HepG2 (cell line): ENCODE measurements around the gene PALM. TPM values are rescaled to one million over a fixed set of nuclear protein-coding genes. Genes with fewer than 3 reads are reported as not detected.

Experiments
- AGO1 ChIP-seq: fragments of 200-400 bp; formaldehyde crosslinking; IDR thresholded peaks from 2 replicates; pipeline ENCODE4 v1.6.1; 2017; ENCODE audit warnings: mild to moderate bottlenecking, low read depth, low read length, moderate library complexity; ENCODE audit not compliant: poor library complexity, severe bottlenecking
- ATF7-NPFF ChIP-seq: sonication (generic); formaldehyde crosslinking; IDR thresholded peaks from 2 replicates; pipeline ENCODE4 v1.8.1; 2023; ENCODE audit warnings: mild to moderate bottlenecking, low read depth, missing genetic modification reagents, moderate library complexity
- DR1 ChIP-seq: sonication (generic); formaldehyde crosslinking; IDR thresholded peaks from 2 replicates; pipeline ENCODE4 v1.8.0; 2021; ENCODE audit warnings: mild to moderate bottlenecking, missing genetic modification reagents, inconsistent platforms
- ERF ChIP-seq: IDR thresholded peaks from 2 replicates; pipeline ENCODE4 v1.6.1; 2018; ENCODE audit warnings: missing biosample characterization, missing genetic modification reagents
- KDM5B ChIP-seq: sonication (generic); formaldehyde crosslinking; IDR thresholded peaks from 2 replicates; pipeline ENCODE4 v1.4.0; 2020; ENCODE audit warnings: missing genetic modification reagents, mild to moderate bottlenecking, borderline replicate concordance
- KDM6A ChIP-seq: IDR thresholded peaks from 2 replicates; pipeline ENCODE4 v1.6.1; 2016; ENCODE audit warnings: low read depth
- NCOA1 ChIP-seq: sonication (generic); formaldehyde crosslinking; IDR thresholded peaks from 2 replicates; pipeline ENCODE4 v1.9.0; 2021; ENCODE audit warnings: missing genetic modification reagents
- NFE2L1 ChIP-seq: sonication (generic); formaldehyde crosslinking; IDR thresholded peaks from 2 replicates; pipeline ENCODE4 v1.4.0; 2020; ENCODE audit warnings: missing genetic modification reagents, mild to moderate bottlenecking, borderline replicate concordance
- NONO ChIP-seq, 2 experiments: fragments of 450-650 bp in 1 of 2; sonication (generic) in 1 of 2; formaldehyde crosslinking in 1 of 2; IDR thresholded peaks in 1 of 2; conservative IDR thresholded peaks in 1 of 2; 2 replicates each; pipeline versions ENCODE4 v1.6.1 to v1.8.0; 2017 to 2022; ENCODE audit warnings: mild to moderate bottlenecking in 1 of 2, missing genetic modification reagents in 1 of 2, moderate library complexity in 1 of 2
- NRL ChIP-seq: sonication (generic); formaldehyde crosslinking; IDR thresholded peaks from 2 replicates; pipeline ENCODE4 v1.5.0; 2020; ENCODE audit warnings: missing genetic modification reagents, mild to moderate bottlenecking, moderate library complexity, borderline replicate concordance
- PAF1 ChIP-seq: IDR thresholded peaks from 2 replicates; pipeline ENCODE4 v1.6.1; 2016; ENCODE audit warnings: missing genetic modification reagents, missing compliant biosample characterization
- RBM22 ChIP-seq: fragments of 200-400 bp; formaldehyde crosslinking; optimal IDR thresholded peaks from 2 replicates; pipeline ENCODE3; 2017; ENCODE audit warnings: mild to moderate bottlenecking, low read length, moderate library complexity
- SMAD3 ChIP-seq: sonication (generic); formaldehyde crosslinking; IDR thresholded peaks from 2 replicates; pipeline ENCODE4 v1.4.0; 2020; ENCODE audit warnings: missing genetic modification reagents
- ZNF3 ChIP-seq: IDR thresholded peaks from 2 replicates; pipeline ENCODE4 v1.7.0; 2017; ENCODE audit warnings: inconsistent platforms
- polyA plus RNA-seq, 8 experiments: library from polyadenylated mRNA; depleted of rRNA in 3 of 8; stranded (reverse) in 7 of 8; unstranded in 1 of 8; fragments of >200 nt; fragmentation: Illumina TruSeq in 4 of 8; extraction: Trizol in 4 of 8; gene quantifications; 2 replicates each; pipeline versions ENCODE4 v1.2.1 to v1.2.3, GENCODE V29; 2011 to 2016; ENCODE audit warnings: low read depth in 4 of 8, missing spikeins in 1 of 8, mixed read lengths in 1 of 8; ENCODE audit not compliant: insufficient read depth in 1 of 8
- total RNA-seq, 5 experiments: library from RNA; depleted of rRNA; stranded (reverse); fragments of >200 nt; fragmentation: Illumina TruSeq; extraction: Trizol; gene quantifications; 2 replicates each; pipeline ENCODE4 v1.2.3, GENCODE V29; 2016; ENCODE audit warnings: low read depth in 1 of 5
- TF ChIP-seq, protein P1 (sequence below): IDR thresholded peaks from 2 replicates; pipeline ENCODE4 v1.6.1; 2016; ENCODE audit warnings: low read depth, missing genetic modification reagents, missing compliant biosample characterization
- TF ChIP-seq, protein P2 (sequence below): sonication (generic); formaldehyde crosslinking; IDR thresholded peaks from 2 replicates; pipeline ENCODE4 v1.5.0; 2020; ENCODE audit warnings: missing genetic modification reagents
- TF ChIP-seq, protein P3 (sequence below): sonication (generic); formaldehyde crosslinking; IDR thresholded peaks from 2 replicates; pipeline ENCODE4 v1.5.1; 2020; ENCODE audit warnings: missing genetic modification reagents, mild to moderate bottlenecking, borderline replicate concordance
- TF ChIP-seq, protein P4 (sequence below): sonication (generic); formaldehyde crosslinking; IDR thresholded peaks from 2 replicates; pipeline ENCODE4 v1.5.0; 2020; ENCODE audit warnings: mild to moderate bottlenecking, missing genetic modification reagents, borderline replicate concordance

Gene PALM
- total and polyA plus RNA-seq, 2 of the 13 experiments (the other 11 are each of a cell fraction or from before 2014, with no cell fraction given) = 4.0 to 9.7 TPM

DNA sequence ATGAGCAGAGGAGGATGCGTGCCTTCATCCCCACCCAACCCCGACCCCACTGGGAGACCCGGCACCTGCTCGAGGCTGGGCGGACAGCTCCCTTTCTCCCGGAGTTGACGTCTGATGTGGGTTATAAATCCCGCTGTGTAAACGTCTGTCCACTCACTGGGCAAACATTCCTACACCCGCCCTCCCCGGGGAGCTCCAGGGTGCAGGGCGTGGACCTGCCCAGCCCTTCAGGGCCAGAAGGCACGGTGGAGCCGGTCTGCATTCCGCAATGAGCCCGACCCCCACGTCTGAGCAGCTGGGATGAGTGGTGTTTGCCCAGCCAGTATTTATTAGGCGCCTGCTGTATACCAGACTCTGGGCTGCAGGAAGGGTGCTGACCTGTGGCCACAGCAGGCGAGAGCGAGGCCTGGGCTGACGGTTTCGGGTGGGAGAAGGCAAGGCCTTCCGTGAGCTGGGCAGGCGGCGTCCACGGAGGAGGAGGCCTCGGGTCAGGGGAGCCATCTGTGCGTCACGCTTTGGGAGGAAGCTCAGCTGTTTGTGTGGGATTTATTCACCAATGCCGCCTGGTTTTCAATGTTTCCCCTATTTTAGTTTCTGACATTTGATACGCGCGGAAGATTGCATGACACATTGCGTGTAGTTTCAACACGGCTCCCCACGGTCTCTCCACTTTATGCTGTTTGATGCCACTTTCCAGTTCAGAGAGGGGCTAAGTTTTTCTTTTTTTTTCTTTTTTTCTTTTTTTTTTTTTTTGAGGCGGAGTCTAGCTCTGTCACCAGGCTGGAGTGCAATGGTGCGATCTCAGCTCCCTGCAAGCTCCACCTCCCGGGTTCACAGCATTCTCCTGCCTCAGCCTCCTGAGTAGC is 44.1 kb downstream of the PALM start (continued):
- TF ChIP-seq NFE2L1 (CRISPR knock-in tag) (no peak), SMAD3 (CRISPR knock-in tag) (no peak), NRL (no peak; the same call in 1 of the 2 replicates), RBM22 (no peak), DR1 (CRISPR knock-in tag) (no peak), NONO (IDR thresholded peaks at IDR 0.05) (no peak), NONO (CRISPR knock-in tag; conservative IDR thresholded peaks at IDR 0.05) (no peak; the same call in 1 of the 2 replicates), KDM5B (CRISPR knock-in tag) (no peak; the same call in 1 of the 2 replicates), ERF (CRISPR knock-in tag) (no peak), KDM6A (CRISPR knock-in tag) (peak; percentile 41; the same call in 1 of the 2 replicates), AGO1 (no peak), PAF1 (no peak), ATF7-NPFF (CRISPR knock-in tag) (no peak), ZNF3 (CRISPR knock-in tag) (no peak), NCOA1 (CRISPR knock-in tag) (0 out of 2 replicates have a peak, but pooled peaks have one; percentile 44)
- TF ChIP-seq, protein P1, sequence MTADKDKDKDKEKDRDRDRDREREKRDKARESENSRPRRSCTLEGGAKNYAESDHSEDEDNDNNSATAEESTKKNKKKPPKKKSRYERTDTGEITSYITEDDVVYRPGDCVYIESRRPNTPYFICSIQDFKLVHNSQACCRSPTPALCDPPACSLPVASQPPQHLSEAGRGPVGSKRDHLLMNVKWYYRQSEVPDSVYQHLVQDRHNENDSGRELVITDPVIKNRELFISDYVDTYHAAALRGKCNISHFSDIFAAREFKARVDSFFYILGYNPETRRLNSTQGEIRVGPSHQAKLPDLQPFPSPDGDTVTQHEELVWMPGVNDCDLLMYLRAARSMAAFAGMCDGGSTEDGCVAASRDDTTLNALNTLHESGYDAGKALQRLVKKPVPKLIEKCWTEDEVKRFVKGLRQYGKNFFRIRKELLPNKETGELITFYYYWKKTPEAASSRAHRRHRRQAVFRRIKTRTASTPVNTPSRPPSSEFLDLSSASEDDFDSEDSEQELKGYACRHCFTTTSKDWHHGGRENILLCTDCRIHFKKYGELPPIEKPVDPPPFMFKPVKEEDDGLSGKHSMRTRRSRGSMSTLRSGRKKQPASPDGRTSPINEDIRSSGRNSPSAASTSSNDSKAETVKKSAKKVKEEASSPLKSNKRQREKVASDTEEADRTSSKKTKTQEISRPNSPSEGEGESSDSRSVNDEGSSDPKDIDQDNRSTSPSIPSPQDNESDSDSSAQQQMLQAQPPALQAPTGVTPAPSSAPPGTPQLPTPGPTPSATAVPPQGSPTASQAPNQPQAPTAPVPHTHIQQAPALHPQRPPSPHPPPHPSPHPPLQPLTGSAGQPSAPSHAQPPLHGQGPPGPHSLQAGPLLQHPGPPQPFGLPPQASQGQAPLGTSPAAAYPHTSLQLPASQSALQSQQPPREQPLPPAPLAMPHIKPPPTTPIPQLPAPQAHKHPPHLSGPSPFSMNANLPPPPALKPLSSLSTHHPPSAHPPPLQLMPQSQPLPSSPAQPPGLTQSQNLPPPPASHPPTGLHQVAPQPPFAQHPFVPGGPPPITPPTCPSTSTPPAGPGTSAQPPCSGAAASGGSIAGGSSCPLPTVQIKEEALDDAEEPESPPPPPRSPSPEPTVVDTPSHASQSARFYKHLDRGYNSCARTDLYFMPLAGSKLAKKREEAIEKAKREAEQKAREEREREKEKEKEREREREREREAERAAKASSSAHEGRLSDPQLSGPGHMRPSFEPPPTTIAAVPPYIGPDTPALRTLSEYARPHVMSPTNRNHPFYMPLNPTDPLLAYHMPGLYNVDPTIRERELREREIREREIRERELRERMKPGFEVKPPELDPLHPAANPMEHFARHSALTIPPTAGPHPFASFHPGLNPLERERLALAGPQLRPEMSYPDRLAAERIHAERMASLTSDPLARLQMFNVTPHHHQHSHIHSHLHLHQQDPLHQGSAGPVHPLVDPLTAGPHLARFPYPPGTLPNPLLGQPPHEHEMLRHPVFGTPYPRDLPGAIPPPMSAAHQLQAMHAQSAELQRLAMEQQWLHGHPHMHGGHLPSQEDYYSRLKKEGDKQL = peak; percentile 65; the same call in 1 of the 2 replicates
- TF ChIP-seq, protein P2, sequence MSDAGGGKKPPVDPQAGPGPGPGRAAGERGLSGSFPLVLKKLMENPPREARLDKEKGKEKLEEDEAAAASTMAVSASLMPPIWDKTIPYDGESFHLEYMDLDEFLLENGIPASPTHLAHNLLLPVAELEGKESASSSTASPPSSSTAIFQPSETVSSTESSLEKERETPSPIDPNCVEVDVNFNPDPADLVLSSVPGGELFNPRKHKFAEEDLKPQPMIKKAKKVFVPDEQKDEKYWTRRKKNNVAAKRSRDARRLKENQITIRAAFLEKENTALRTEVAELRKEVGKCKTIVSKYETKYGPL = no peak
- TF ChIP-seq, protein P3, sequence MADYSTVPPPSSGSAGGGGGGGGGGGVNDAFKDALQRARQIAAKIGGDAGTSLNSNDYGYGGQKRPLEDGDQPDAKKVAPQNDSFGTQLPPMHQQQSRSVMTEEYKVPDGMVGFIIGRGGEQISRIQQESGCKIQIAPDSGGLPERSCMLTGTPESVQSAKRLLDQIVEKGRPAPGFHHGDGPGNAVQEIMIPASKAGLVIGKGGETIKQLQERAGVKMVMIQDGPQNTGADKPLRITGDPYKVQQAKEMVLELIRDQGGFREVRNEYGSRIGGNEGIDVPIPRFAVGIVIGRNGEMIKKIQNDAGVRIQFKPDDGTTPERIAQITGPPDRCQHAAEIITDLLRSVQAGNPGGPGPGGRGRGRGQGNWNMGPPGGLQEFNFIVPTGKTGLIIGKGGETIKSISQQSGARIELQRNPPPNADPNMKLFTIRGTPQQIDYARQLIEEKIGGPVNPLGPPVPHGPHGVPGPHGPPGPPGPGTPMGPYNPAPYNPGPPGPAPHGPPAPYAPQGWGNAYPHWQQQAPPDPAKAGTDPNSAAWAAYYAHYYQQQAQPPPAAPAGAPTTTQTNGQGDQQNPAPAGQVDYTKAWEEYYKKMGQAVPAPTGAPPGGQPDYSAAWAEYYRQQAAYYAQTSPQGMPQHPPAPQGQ (CRISPR knock-in tag) = no peak
- TF ChIP-seq, protein P4, sequence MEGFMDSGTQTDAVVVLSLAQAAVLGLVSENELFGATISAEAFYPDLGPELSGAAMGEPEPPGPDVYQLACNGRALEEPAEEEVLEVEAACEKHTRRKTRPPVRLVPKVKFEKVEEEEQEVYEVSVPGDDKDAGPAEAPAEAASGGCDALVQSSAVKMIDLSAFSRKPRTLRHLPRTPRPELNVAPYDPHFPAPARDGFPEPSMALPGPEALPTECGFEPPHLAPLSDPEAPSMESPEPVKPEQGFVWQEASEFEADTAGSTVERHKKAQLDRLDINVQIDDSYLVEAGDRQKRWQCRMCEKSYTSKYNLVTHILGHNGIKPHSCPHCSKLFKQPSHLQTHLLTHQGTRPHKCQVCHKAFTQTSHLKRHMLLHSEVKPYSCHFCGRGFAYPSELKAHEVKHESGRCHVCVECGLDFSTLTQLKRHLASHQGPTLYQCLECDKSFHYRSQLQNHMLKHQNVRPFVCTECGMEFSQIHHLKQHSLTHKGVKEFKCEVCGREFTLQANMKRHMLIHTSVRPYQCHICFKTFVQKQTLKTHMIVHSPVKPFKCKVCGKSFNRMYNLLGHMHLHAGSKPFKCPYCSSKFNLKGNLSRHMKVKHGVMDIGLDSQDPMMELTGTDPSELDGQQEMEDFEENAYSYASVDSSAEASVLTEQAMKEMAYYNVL (CRISPR knock-in tag) = no peak
